Testis (tissue), 3 donors: Measurements from ENCODE around the gene TPD52L3. TPM values are rescaled to one million over a fixed set of nuclear protein-coding genes. Genes with fewer than 3 reads are reported as not detected.

Source experiments
- DNase-seq: peaks from one replicate; pipeline ENCODE4 v3.0.0-alpha.2; 2019
- H3K27ac ChIP-seq, 2 donors: fragments of 200-600 bp; sonication (generic); one replicate each; pipeline ENCODE4 v1.5.1; 2019
- H3K27me3 ChIP-seq: fragments of 200-600 bp; sonication (generic); one replicate; pipeline ENCODE4 v1.5.1; 2019
- H3K36me3 ChIP-seq: fragments of 200-600 bp; sonication (generic); one replicate; pipeline ENCODE4 v1.5.1; 2017; ENCODE audit warnings: low read depth; ENCODE audit errors: missing control alignments
- H3K4me1 ChIP-seq: fragments of 200-600 bp; sonication (generic); one replicate; pipeline ENCODE4 v1.5.1; 2019
- H3K4me3 ChIP-seq, 2 donors: fragments of 200-600 bp; sonication (generic); one replicate each; pipeline ENCODE4 v1.5.1; 2017 to 2019
- H3K9me3 ChIP-seq: fragments of 200-600 bp; sonication (generic); one replicate; pipeline ENCODE4 v1.5.1; 2017
- POLR2A ChIP-seq: fragments of 450-650 bp; IDR thresholded peaks from one replicate; pipeline ENCODE4 v1.6.1; 2017; ENCODE audit warnings: antibody characterized with exemption, mild to moderate bottlenecking, moderate library complexity
- WGBS, 2 donors: methylation state at CpG; one replicate each; pipeline ENCODE4 v1.1.5; 2018; 5-methylcytosine and 5-hydroxymethylcytosine counted together
- intact Hi-C: fragments of 100-400 bp; cut with DNase I; formaldehyde crosslinking; loops from one replicate; pipeline ENCODE4 v1.15.1; 2023; ENCODE audit warnings: low total_unique reads
- polyA plus RNA-seq: library from polyadenylated mRNA; stranded (reverse); fragments of 350-450 nt; fragmentation: Illumina TruSeq; extraction: RNeasy Lipid Tissue Mini Kit (QIAGEN cat#74804); gene quantifications from one replicate; pipeline ENCODE4 v1.2.3, GENCODE V29; 2014; ENCODE audit warnings: low read depth, low replicate concordance; ENCODE audit not compliant: insufficient read depth
- total RNA-seq, 2 donors: library from RNA; depleted of rRNA; stranded (reverse); fragments of >200 nt; gene quantifications; one replicate each; pipeline ENCODE4 v1.2.3, GENCODE V29; 2016
- TF ChIP-seq, protein P1 (sequence below), 3 experiments: fragments of 450-650 bp in 2 of 3; fragments of 200-600 bp in 1 of 3; sonication (generic) in 1 of 3; IDR thresholded peaks; one replicate each; pipeline ENCODE4 v1.5.1; 2016 to 2019; ENCODE audit warnings: antibody characterized with exemption in 3 of 3, mild to moderate bottlenecking in 2 of 3, moderate library complexity in 1 of 3

Gene TPD52L3
- total and polyA plus RNA-seq, 3 donors from 2014 or later, result 59.0 to 301 (median 93.9) TPM

GRCh38 chr9:6367128-6367890 lies 39.1 kb downstream of the TPD52L3 start:
- no peak overlapping the region for H3K27ac ChIP-seq
- 53 to 62% methylated on average over 4 of the region's 4 CpGs for WGBS, 2 donors
- H3K4me3 ChIP-seq, result no peak overlapping the region
- intact Hi-C loops, result no loop called here
- TF ChIP-seq POLR2A, result no peak
- TF ChIP-seq, protein P1, sequence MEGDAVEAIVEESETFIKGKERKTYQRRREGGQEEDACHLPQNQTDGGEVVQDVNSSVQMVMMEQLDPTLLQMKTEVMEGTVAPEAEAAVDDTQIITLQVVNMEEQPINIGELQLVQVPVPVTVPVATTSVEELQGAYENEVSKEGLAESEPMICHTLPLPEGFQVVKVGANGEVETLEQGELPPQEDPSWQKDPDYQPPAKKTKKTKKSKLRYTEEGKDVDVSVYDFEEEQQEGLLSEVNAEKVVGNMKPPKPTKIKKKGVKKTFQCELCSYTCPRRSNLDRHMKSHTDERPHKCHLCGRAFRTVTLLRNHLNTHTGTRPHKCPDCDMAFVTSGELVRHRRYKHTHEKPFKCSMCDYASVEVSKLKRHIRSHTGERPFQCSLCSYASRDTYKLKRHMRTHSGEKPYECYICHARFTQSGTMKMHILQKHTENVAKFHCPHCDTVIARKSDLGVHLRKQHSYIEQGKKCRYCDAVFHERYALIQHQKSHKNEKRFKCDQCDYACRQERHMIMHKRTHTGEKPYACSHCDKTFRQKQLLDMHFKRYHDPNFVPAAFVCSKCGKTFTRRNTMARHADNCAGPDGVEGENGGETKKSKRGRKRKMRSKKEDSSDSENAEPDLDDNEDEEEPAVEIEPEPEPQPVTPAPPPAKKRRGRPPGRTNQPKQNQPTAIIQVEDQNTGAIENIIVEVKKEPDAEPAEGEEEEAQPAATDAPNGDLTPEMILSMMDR (IDR thresholded peaks at IDR 0.05), result no peak
- H3K27me3 ChIP-seq, result no peaks in the 10 kb centered on the region
- no peaks in the 10 kb centered on the region for H3K36me3 ChIP-seq
- H3K4me1 ChIP-seq, result no peaks in the 10 kb centered on the region
- H3K9me3 ChIP-seq, result no peaks in the 10 kb centered on the region
- DNase-seq, result no peak

DNA sequence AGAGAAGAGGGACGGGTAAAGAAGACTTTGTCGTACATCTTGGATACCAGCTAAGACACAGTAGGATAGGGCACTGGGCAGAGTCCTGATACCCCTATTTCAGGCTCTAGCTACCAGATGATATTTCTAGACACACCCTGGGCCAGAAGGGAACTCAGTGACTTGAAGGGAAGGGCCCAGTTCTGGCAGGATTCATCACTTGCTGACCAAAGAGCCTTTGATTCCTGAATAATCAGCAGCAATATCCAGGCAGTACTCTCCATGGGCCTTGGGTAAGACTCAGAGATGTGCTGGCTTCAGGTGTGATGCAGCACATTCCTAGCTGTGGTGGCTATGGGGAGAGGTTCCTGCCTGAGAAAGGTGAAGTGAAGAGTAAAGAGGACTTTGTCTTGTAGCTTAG lies 40.7 kb downstream of the TPD52L3 start:
- DNase-seq, result no peak
- intact Hi-C loops, result no loop called here
- no peak for TF ChIP-seq POLR2A
- TF ChIP-seq, protein P1 (IDR thresholded peaks at IDR 0.05), result no peak

More for the DNA sequence above, 40.7 kb downstream of the TPD52L3 start:
- Histone ChIP-seq H3K27ac (no peak overlapping the region), H3K27me3 (no peaks in the 10 kb centered on the region), H3K36me3 (no peaks in the 10 kb centered on the region), H3K4me1 (no peaks in the 10 kb centered on the region), H3K4me3 (no peak overlapping the region), H3K9me3 (no peaks in the 10 kb centered on the region)
- WGBS, 2 donors, result 94 to 100% methylated on average over 2 of the region's 2 CpGs

Other genes starting within 250 kb of the TPD52L3 start
- 1 to 10 TPM; 2.9 to 3.6 TPM for gene IL33, start 112.6 kb upstream of the TPD52L3 start, total RNA-seq
- gene IL33, start 112.6 kb upstream of the TPD52L3 start, polyA plus RNA-seq, result 8.7 TPM
- 10 to 100 TPM; 56.1 to 59.2 TPM for gene UHRF2, start 84.8 kb downstream of the TPD52L3 start, total RNA-seq
- gene UHRF2, start 84.8 kb downstream of the TPD52L3 start, polyA plus RNA-seq, result 36.4 TPM